GM12891 (cell line): ENCODE measurements around the gene TLX1.

Experiments
- POLR2A ChIP-seq: IDR thresholded peaks from 2 replicates; pipeline ENCODE4 v1.6.1; 2011; ENCODE audit warnings: low read depth, low read length, control low read depth
- POLR2AphosphoS5 ChIP-seq: IDR thresholded peaks from 2 replicates; pipeline ENCODE4 v1.6.1; 2011; ENCODE audit warnings: low read depth, low read length, control low read depth

DNA sequence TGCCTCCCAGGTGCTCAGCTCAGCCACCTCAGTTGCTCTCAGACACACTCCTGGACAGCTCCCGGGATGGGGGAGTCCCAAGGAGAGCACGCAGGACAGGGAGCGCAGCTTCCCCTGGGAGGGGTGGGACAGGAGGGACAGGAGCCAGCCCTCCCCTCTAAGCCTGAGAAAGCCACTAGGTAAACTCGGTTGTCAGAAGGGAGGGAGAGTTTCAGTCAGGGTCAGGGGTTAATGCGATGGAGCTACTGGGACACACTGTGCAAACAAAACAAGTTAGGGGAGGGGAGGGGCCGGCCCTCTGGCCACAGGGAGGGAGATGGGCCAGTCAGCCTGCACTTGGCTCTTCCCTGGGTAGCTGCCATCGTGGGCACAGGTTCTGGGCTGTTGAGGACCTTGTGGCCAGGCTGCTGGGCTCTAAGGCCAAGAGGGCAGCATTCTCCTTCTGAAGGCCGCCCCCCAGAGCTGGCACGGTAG, 38.2 kb upstream of the TLX1 start:
- TF ChIP-seq POLR2A (no peak), POLR2AphosphoS5 (no peak)
